HL-60 (cell line): ENCODE data around the gene CSRNP3.

Experiments
- GABPA ChIP-seq: IDR thresholded peaks from 2 replicates; pipeline ENCODE4 v1.6.1; 2012; ENCODE audit warnings: low read depth
- POLR2AphosphoS5 ChIP-seq: IDR thresholded peaks from 2 replicates; pipeline ENCODE4 v1.6.1; 2012; ENCODE audit warnings: low read depth
- TF ChIP-seq, protein P1 (sequence below): IDR thresholded peaks from one replicate; pipeline ENCODE4 v1.5.1; 2011; ENCODE audit warnings: low read length, control low read depth, inconsistent platforms; ENCODE audit not compliant: insufficient read depth
- TF ChIP-seq, protein P2 (sequence below): IDR thresholded peaks from 2 replicates; pipeline ENCODE4 v1.6.1; 2012; ENCODE audit warnings: low read depth; ENCODE audit not compliant: insufficient replicate concordance

DNA sequence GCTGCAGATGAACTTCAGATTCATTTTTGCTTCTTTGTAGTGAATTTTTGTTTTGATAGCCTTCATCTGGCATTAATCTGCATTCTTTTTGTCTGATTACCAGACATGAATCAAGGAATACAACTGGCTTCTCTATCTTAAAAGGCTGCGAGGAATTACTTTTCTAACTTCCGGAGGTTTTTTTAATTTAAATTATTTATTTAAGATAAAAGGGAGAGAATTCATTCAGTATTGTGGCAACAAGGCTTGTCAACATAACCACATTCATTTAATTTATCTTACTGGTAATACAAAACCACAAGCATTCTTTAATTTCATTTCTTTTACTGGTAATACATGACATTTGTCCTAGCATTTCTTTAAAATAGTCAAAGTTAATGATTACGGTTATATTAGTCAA, 36.0 kb downstream of the CSRNP3 start:
- TF ChIP-seq, protein P1, sequence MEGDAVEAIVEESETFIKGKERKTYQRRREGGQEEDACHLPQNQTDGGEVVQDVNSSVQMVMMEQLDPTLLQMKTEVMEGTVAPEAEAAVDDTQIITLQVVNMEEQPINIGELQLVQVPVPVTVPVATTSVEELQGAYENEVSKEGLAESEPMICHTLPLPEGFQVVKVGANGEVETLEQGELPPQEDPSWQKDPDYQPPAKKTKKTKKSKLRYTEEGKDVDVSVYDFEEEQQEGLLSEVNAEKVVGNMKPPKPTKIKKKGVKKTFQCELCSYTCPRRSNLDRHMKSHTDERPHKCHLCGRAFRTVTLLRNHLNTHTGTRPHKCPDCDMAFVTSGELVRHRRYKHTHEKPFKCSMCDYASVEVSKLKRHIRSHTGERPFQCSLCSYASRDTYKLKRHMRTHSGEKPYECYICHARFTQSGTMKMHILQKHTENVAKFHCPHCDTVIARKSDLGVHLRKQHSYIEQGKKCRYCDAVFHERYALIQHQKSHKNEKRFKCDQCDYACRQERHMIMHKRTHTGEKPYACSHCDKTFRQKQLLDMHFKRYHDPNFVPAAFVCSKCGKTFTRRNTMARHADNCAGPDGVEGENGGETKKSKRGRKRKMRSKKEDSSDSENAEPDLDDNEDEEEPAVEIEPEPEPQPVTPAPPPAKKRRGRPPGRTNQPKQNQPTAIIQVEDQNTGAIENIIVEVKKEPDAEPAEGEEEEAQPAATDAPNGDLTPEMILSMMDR = no peak
- TF ChIP-seq, protein P2, sequence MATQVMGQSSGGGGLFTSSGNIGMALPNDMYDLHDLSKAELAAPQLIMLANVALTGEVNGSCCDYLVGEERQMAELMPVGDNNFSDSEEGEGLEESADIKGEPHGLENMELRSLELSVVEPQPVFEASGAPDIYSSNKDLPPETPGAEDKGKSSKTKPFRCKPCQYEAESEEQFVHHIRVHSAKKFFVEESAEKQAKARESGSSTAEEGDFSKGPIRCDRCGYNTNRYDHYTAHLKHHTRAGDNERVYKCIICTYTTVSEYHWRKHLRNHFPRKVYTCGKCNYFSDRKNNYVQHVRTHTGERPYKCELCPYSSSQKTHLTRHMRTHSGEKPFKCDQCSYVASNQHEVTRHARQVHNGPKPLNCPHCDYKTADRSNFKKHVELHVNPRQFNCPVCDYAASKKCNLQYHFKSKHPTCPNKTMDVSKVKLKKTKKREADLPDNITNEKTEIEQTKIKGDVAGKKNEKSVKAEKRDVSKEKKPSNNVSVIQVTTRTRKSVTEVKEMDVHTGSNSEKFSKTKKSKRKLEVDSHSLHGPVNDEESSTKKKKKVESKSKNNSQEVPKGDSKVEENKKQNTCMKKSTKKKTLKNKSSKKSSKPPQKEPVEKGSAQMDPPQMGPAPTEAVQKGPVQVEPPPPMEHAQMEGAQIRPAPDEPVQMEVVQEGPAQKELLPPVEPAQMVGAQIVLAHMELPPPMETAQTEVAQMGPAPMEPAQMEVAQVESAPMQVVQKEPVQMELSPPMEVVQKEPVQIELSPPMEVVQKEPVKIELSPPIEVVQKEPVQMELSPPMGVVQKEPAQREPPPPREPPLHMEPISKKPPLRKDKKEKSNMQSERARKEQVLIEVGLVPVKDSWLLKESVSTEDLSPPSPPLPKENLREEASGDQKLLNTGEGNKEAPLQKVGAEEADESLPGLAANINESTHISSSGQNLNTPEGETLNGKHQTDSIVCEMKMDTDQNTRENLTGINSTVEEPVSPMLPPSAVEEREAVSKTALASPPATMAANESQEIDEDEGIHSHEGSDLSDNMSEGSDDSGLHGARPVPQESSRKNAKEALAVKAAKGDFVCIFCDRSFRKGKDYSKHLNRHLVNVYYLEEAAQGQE = no peak
- TF ChIP-seq POLR2AphosphoS5 = no peak
- no peak for TF ChIP-seq GABPA
